ENCODE measurements around the gene OR2G2.

OR2G2 gene

GRCh38 chr1:247588060-247588459 lies at the start of gene OR2G2:
Gene OR2G2, plus strand, starts transcription at chr1:247588360. Its CDS starts 0 bp downstream, at chr1:247588360.
- no peak within 1 kb of the TSS for H3K4me3 Mint-ChIP-seq
- no peak for ATAC-seq
- H3K36me3 Mint-ChIP-seq = no peaks in the 10 kb centered on the region
- no peaks in the 10 kb centered on the region for H3K4me1 Mint-ChIP-seq
- H3K27me3 Mint-ChIP-seq = peaks cover 11% of the 10 kb centered on the region
- no peak within 1 kb of the TSS for H3K27ac Mint-ChIP-seq
- H3K9me3 Mint-ChIP-seq = peaks cover 15% of the 10 kb centered on the region

GRCh38 chr1:247538561-247538960 lies 49.6 kb upstream of the OR2G2 start:
- no peak overlapping the region for H3K4me3 Mint-ChIP-seq
- H3K9me3 Mint-ChIP-seq = no peaks in the 10 kb centered on the region
- no peak for ATAC-seq
- H3K27ac Mint-ChIP-seq = no peak overlapping the region
- H3K27me3 Mint-ChIP-seq = peaks cover 32% of the 10 kb centered on the region
- H3K36me3 Mint-ChIP-seq = no peaks in the 10 kb centered on the region
- peaks cover 8% of the 10 kb centered on the region for H3K4me1 Mint-ChIP-seq

GRCh38 chr1:247539215-247539614 lies 48.9 kb upstream of the OR2G2 start:
- Mint-ChIP-seq H3K4me1 (peaks cover 8% of the 10 kb centered on the region), H3K27ac (no peak overlapping the region), H3K27me3 (peaks cover 37% of the 10 kb centered on the region), H3K4me3 (no peak overlapping the region), H3K9me3 (no peaks in the 10 kb centered on the region), H3K36me3 (no peaks in the 10 kb centered on the region)
- no peak for ATAC-seq

- H3K4me1 Mint-ChIP-seq = peaks cover 8% of the 10 kb centered on the region
- no peak for ATAC-seq
- no peak overlapping the region for H3K27ac Mint-ChIP-seq
- H3K4me3 Mint-ChIP-seq = no peak overlapping the region
- peaks cover 41% of the 10 kb centered on the region for H3K27me3 Mint-ChIP-seq
- no peaks in the 10 kb centered on the region for H3K9me3 Mint-ChIP-seq
- no peaks in the 10 kb centered on the region for H3K36me3 Mint-ChIP-seq
Measured at GRCh38 chr1:247540581-247540980, 47.6 kb upstream of the OR2G2 start.

- no peak for ATAC-seq
- Mint-ChIP-seq H3K36me3 (no peaks in the 10 kb centered on the region), H3K4me1 (peaks cover 8% of the 10 kb centered on the region), H3K27ac (no peak overlapping the region), H3K9me3 (no peaks in the 10 kb centered on the region), H3K27me3 (peaks cover 41% of the 10 kb centered on the region), H3K4me3 (no peak overlapping the region)
Measured at GRCh38 chr1:247542811-247543210, 45.3 kb upstream of the OR2G2 start.

- ATAC-seq = no peak
- Mint-ChIP-seq H3K4me3 (no peak overlapping the region), H3K27ac (no peak overlapping the region), H3K36me3 (no peaks in the 10 kb centered on the region), H3K9me3 (no peaks in the 10 kb centered on the region), H3K4me1 (peaks cover 11% of the 10 kb centered on the region), H3K27me3 (peaks cover 36% of the 10 kb centered on the region)
Measured at GRCh38 chr1:247548092-247548491, 40.1 kb upstream of the OR2G2 start.

- no peaks in the 10 kb centered on the region for H3K9me3 Mint-ChIP-seq
- ATAC-seq = no peak
- peaks cover 35% of the 10 kb centered on the region for H3K27me3 Mint-ChIP-seq
- H3K36me3 Mint-ChIP-seq = no peaks in the 10 kb centered on the region
- no peak within 1 kb of the TSS for H3K4me3 Mint-ChIP-seq
- H3K27ac Mint-ChIP-seq = no peak within 1 kb of the TSS
- H3K4me1 Mint-ChIP-seq = peaks cover 11% of the 10 kb centered on the region
Measured at GRCh38 chr1:247548769-247549182, 39.4 kb upstream of the OR2G2 start, which contains the start of gene GCSAML. Gene GCSAML, plus strand, starts transcription at chr1:247549134. Its CDS starts 58 bp downstream, at chr1:247549192.

- Mint-ChIP-seq H3K4me3 (no peak overlapping the region), H3K9me3 (no peaks in the 10 kb centered on the region), H3K27me3 (peaks cover 26% of the 10 kb centered on the region), H3K27ac (no peak overlapping the region), H3K36me3 (no peaks in the 10 kb centered on the region), H3K4me1 (peaks cover 11% of the 10 kb centered on the region)
- ATAC-seq = no peak
Measured at GRCh38 chr1:247551721-247552120, 36.4 kb upstream of the OR2G2 start.

- Mint-ChIP-seq H3K4me3 (no peak overlapping the region), H3K27ac (no peak overlapping the region), H3K27me3 (peaks cover 26% of the 10 kb centered on the region), H3K36me3 (no peaks in the 10 kb centered on the region), H3K4me1 (peaks cover 11% of the 10 kb centered on the region), H3K9me3 (no peaks in the 10 kb centered on the region)
- ATAC-seq = no peak
Measured at GRCh38 chr1:247552231-247552630, 35.9 kb upstream of the OR2G2 start.

GRCh38 chr1:247557926-247558674 lies 30.1 kb upstream of the OR2G2 start:
- Mint-ChIP-seq H3K27me3 (no peaks in the 10 kb centered on the region), H3K36me3 (no peaks in the 10 kb centered on the region), H3K9me3 (no peaks in the 10 kb centered on the region)

GRCh38 chr1:247561711-247562110 lies 26.4 kb upstream of the OR2G2 start:
- Mint-ChIP-seq H3K9me3 (no peaks in the 10 kb centered on the region), H3K4me1 (no peaks in the 10 kb centered on the region), H3K4me3 (no peak overlapping the region), H3K27ac (no peak overlapping the region), H3K36me3 (no peaks in the 10 kb centered on the region), H3K27me3 (no peaks in the 10 kb centered on the region)
- ATAC-seq = no peak

More at GRCh38 chr1:247557926-247558674, 30.1 kb upstream of the OR2G2 start:
- no peak overlapping the region for H3K4me3 Mint-ChIP-seq
- H3K4me1 Mint-ChIP-seq = no peaks in the 10 kb centered on the region
- no peak for ATAC-seq
- no peak overlapping the region for H3K27ac Mint-ChIP-seq

GRCh38 chr1:247562198-247562597 lies 26.0 kb upstream of the OR2G2 start:
- no peaks in the 10 kb centered on the region for H3K36me3 Mint-ChIP-seq
- no peak overlapping the region for H3K27ac Mint-ChIP-seq
- ATAC-seq = no peak
- no peaks in the 10 kb centered on the region for H3K4me1 Mint-ChIP-seq
- no peaks in the 10 kb centered on the region for H3K27me3 Mint-ChIP-seq
- no peaks in the 10 kb centered on the region for H3K9me3 Mint-ChIP-seq
- H3K4me3 Mint-ChIP-seq = no peak overlapping the region

GRCh38 chr1:247574236-247574635 lies 13.9 kb upstream of the OR2G2 start:
- peaks cover 10% of the 10 kb centered on the region for H3K36me3 Mint-ChIP-seq
- no peak overlapping the region for H3K4me3 Mint-ChIP-seq
- H3K27me3 Mint-ChIP-seq = peaks cover 16% of the 10 kb centered on the region
- peaks cover 16% of the 10 kb centered on the region for H3K9me3 Mint-ChIP-seq
- H3K27ac Mint-ChIP-seq = no peak overlapping the region
- no peak for ATAC-seq
- H3K4me1 Mint-ChIP-seq = no peaks in the 10 kb centered on the region

GRCh38 chr1:247574664-247575063 lies 13.5 kb upstream of the OR2G2 start:
- H3K4me1 Mint-ChIP-seq = no peaks in the 10 kb centered on the region
- ATAC-seq = no peak
- H3K27ac Mint-ChIP-seq = no peak overlapping the region
- H3K27me3 Mint-ChIP-seq = peaks cover 16% of the 10 kb centered on the region
- H3K36me3 Mint-ChIP-seq = peaks cover 10% of the 10 kb centered on the region
- peaks cover 16% of the 10 kb centered on the region for H3K9me3 Mint-ChIP-seq
- H3K4me3 Mint-ChIP-seq = no peak overlapping the region

- ATAC-seq = no peak
- Mint-ChIP-seq H3K36me3 (no peaks in the 10 kb centered on the region), H3K4me1 (no peaks in the 10 kb centered on the region), H3K27ac (no peak overlapping the region), H3K4me3 (no peak overlapping the region), H3K9me3 (peaks cover 4% of the 10 kb centered on the region), H3K27me3 (peaks cover 16% of the 10 kb centered on the region)
Measured at GRCh38 chr1:247576514-247576913, 11.6 kb upstream of the OR2G2 start.

- no peaks in the 10 kb centered on the region for H3K9me3 Mint-ChIP-seq
- no peaks in the 10 kb centered on the region for H3K36me3 Mint-ChIP-seq
- no peaks in the 10 kb centered on the region for H3K4me1 Mint-ChIP-seq
- no peak for ATAC-seq
- no peak overlapping the region for H3K4me3 Mint-ChIP-seq
- no peak overlapping the region for H3K27ac Mint-ChIP-seq
- H3K27me3 Mint-ChIP-seq = peaks cover 19% of the 10 kb centered on the region
Measured at GRCh38 chr1:247578946-247579460, 9.2 kb upstream of the OR2G2 start.
